NCI-H2196 (cell line): ENCODE measurements around the gene FARSB.

ENCODE experiments used
- DNase-seq: peaks from one replicate; lab custom pipeline; 2025; ENCODE audit not compliant: unreplicated experiment; lab: John Stamatoyannopoulos, UW

FARSB gene

DNA sequence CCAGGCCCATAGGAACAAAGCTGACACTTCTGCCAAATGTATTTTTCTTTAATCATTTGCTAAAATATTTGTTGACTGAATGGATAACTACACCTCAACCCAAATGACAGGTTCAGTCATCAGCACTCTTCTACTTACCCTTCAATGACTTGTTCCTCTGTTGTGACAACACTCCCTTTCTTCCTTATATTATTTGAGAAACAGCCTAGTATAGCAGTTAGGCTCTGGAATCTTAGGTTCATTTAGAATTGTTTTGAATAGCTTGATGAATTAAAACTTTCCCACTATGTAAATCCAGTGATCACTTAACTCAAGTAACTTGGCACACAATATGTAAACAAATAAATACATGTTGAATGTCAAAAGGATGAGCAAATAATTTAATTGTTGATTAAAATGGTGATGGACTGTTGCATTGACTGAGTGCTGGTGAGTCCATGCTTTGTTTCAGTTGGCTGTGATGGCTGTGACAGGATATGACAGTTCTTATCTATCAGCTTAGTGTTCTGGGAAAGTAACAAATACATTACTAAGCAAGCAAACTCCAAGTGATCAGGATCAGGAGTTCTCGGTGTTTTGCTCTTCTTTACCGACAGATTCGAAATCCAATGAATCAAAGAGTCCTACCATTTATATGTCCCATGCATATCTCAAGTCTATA, 12.7 kb upstream of the FARSB start:
- no peak for DNase-seq

DNA sequence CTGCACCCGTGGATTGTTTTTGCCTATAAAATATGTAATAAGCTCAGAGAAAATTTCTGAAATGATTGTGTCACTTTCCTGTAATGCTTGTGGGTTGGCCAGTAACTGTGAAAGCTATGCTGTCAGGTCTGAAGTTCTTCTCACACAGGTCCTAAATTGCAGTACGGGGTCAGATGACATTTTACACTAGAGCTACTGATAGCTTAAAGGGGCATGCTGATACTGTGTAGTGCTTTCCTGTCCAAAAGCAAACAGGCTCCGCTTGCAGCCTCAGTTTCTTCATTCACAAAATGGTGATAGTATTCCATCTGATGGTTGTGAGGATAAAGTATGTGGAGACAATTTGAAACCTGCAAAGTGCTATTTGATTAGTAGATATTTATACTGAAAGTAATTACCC, 7.6 kb upstream of the FARSB start:
- DNase-seq: no peak

DNA sequence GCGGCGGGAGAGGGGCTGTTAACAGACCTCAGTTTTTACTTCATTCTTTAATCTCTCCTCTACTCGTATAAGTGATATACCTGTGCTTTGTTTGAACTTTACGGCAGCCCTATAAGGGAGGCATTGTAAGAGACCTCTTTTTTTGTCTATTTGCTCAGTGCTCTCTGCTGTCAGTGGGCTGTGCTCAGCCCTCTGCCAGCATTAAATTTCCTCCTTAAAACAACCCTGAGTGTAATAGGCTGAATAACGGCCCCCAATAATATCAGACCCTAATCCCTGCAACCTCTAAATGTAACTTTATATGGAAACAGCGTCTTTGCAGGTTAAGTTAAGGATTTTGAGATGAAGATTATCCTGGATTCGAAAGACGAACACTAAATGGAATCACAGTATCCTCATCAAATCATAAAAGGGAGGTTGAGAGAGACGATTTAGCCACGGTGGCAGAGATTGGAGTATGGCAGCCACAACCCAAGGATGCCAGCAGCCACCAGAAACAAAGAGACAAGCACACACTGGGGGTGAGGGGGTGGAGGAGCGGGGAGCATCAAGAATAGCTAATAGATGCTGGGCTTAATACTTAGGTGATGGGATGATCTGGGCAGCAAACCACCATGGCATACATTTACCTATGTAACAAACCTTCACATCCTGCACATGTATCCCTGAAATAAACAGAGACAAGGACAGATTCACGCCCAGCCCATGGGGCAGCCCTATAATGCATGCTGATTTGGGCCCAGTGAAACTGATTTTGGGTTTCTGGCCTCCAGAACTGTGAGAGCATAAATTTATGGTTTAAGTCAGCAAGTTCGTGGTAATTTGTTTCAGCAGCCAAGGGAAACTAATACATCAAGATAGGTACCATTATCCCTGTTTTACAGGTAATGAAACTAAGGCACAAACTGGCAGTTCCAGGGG, 894 bp upstream of the FARSB start:
- DNase-seq: no peak

DNA sequence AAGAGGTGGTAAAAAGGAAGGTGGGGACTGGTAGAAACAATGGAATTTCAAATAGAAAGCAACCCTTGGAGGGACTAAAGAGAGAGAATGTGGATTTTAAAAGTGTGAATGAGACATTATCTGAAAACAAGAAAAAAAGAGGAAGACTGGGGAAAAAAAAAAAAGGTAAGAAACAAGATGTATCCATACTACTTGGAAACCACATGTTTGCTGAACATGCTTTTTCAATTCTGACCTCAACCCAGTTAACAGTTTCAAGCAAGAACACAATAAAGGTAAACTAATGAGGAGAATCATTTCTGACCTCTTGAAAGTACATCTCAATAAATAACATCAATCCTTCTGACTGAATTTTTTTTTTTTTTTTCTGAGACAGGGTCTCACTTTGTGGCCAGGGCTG, 2.6 kb downstream of the FARSB start:
- DNase-seq: no peak

DNA sequence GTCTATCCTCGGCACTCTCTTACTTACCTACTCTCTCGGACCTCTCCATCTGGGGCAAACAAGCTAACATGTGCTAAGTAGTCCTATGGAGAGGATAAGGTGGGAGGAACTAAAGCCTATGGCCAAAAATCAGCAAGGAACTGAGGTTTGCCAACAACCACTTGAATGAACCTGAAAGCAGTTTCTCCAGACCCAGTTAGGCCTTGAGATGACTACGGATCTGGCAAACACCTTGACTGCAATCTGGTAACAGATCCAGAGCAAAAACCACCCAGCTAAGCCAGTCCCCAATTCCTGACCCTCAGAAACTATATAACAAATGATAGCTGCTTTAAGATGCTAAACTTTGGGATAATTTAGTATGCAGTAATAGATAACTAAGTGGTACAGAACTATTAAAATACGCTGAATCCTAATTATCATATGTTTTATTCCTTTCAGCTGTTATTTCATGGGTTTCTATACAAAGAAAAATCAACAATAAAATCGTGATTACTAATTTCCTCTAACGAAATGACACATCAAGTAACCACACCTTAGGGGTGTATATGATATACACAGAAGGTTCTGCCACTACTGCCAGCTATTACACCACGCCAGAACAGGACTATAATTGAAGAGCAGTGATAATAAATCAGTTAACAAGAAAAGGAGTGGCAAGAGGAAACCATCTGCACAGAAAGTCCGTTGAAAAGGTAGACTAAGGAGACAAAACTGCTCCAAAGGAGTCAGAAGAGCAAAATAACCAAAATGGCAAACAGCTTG, 3.2 kb downstream of the FARSB start:
- no peak for DNase-seq

DNA sequence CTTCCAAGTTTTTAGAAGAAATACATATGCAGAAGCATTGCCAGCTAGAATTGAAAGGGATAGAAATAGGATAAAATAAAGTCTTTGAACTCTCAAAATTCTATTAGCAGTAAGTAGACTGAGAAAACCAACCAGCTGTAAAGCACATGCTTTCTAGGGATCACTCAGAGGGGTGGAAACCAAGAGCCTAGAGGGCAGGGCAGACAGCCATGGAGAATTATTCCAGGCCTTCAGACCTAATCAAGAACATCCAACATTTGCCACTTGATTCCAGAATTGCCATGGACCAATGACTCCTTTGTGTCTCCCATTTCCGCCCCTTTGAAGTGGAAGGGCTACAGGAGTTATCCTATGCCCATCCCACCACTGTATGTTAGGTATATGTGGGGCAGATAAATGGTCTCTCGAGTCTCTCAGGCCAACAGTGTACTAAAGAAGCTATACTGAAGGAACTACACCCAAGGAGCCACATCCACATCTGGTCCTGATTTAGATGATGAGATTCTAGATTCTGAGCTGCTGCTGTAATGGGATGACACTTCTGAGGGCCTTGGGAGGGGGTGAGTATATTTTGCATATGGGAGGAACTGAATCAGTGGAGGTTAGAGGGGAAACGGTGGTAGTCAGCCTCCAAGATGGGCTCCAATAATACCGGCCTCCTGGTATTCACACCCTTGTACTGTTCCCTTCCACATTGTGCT, 4.0 kb downstream of the FARSB start:
- no peak for DNase-seq

DNA sequence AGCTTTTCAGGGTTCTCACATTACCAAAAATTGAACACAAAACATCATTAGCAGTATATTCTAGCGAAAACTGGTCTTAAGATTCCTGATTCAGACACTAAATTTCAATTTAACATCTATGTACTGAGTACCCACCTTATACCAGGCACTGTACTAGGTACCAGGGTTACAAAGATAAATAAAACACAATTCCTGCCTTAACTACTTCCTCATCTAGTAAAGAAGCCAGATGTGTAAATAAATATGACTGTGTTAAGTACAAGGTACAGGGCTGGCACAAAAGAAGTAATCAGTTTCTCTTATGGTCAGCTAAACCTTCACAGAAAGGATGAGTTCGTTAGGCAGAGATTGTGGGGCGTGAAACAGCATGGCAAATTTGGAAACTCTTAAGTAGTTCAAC, 6.1 kb downstream of the FARSB start:
- DNase-seq: no peak

DNA sequence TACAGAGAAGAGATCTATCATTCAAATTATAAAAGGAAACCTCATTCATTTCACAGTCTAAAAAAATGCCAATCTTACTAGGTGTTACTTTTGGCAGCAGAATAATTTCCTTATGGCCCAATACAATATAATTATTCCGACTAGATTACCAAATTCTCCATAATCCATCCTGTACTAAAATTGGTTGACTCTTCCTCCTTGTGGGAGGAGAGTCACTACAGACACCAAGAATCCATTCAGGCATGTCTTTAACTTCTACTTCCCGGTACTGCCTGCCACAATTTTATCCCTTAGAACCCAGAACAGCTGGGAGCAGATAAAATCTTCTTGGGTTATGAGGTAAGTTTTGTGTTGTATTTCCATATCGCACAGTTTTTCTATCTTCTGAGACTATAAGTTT, 9.9 kb downstream of the FARSB start:
- no peak for DNase-seq

DNA sequence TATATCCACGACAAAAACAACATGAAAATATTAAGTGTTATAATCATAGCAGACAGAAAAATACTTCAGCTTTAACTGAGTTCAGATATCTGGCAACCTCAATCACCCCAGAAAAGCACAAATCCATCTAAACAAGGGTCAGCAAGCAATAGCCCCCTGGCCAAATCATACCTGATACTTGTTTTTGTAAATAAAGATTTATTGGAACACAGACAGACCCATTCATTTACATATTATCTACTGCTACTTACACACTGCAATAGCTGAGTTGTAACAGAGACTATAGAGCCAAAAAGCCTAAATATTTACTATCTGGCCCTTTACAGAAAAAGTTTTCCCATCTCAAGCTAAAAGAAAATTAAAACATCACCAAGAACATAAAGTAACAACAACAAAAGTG, 12.8 kb downstream of the FARSB start:
- DNase-seq: no peak

DNA sequence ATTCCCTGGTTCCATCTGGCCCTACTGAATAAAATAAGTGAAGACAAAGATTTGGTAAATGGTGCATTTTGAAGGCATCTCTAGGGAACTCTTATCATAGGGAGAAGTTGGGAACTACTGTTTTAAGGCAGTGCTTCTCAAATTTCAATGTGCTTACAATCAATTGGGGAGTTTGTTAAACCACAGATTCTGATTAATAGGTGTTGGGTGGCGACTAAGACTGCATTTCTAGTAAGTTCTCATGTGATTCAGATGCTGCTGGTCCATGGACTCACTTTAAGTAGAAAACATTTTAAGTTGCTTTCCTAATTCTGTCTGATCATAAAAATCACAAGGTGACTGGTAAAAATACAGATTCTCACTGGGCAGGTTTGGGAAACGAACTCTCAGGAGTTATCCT, 14.6 kb downstream of the FARSB start:
- DNase-seq: no peak

DNA sequence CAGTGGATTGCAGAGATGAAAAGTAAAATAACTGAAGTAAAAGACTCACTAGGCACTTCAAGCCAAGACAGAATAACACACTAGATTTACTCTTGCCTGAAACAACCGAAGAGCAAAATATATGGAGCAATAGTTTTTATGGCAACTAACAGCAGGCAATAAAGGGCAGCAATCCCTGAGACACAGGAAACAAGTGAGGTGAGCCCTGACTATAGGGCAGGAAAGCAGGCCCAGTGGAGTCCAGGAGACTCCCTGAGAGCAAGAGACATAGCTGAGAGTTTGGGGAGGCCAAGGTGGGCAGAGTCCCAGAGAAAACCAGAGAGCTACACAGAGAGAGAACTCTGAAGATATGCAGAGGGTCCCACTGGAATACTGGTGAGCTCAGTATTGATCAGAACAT, 18.8 kb downstream of the FARSB start:
- DNase-seq: no peak

DNA sequence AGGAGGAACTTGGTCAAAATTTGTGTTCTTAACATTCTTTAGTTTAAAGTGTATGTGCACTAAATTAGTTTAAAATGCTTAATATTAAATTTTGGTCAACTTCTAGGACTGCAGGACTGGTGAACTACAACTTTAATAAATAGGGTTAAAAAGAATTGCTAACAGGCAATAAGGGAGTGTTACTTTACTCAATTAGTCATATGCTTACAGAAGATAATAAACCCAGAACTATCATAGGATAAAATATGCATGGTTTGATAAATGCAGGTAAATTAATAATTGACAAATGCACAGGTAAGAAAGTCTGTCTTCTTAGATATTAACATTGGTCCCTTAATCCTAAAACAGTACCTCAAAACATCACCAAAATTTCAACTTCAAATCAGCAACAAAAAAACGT, 20.6 kb downstream of the FARSB start:
- no peak for DNase-seq

DNA sequence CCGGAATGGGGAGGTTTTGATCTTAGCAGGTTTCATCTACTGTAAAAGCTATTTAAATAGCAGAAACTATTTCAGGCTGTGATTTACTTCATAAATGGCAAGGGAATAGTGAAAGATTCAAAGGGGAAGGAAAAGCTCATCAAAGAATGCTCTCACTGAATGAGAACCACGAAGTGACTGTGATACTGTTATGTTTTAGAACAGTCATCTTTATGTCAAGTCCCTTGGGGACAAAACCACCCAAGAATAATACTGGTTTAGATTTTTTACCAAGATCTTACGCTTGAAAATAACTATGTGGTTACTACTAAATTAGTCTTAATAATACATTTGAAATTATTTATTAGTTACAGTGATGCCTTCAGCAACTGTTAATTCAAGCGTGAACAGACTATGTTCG, 28.1 kb downstream of the FARSB start:
- DNase-seq: no peak

DNA sequence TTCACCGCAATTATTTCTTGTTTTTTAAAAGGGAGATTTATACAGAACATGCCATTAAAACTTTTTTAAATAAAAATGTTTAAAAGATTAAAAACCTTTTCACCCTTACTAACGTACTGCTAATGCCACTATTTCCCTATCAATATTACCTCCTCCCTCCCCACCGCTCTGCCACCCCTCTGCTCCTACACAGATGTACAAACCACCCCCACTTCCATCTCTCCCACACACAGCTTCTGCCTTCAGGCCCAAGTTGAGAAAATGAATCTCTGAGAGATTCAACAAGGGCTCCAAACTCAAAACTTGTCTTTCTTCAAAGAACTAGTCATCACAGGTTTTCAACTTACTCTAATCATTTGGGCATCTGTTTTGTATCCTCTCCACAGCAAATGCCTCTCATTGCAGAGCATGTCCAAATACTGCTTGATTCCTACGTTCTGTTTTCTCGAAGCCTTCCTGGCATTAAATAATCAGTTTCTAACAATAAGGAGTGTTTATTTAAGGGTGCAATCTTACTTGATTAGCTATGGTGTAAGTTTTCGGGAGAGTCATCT, 32.1 kb downstream of the FARSB start:
- no peak for DNase-seq

DNA sequence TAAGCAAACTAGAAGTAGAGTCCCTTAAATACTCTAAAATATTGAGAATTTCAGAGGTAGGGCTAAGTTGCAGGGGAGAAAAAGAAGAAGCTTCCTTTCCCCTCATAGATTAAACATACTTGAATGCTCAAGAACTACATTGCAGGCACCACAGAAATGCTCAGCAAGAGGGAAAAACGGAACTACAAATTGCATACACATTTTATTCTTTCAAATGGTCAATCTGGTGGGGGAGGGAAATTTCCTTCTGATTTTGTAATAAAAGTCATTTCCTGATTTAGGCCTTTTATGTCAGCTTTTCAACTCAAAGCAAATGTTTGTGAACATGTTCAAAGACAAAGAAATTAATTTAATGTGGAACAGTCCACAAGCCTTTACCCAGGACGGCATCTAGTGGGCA, 33.0 kb downstream of the FARSB start:
- no peak for DNase-seq

DNA sequence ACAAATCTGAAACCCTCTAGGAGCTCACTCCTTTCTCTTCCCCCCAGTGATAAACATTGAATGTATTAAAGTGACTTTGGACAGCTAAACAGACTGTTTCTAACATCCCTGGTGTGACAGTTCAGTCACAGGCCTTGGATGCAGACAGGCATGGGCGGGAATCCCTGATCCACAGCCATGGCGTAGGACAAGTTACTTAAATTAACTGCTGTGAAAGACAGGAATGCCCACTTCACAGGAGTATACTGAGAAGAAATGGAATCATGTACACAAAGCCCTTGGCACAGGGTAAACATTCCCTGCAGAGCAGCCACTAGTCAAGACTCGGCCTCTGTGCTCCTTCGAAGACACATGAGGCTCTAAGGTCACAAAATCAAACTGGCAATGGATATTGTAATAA, 34.0 kb downstream of the FARSB start:
- DNase-seq: no peak

DNA sequence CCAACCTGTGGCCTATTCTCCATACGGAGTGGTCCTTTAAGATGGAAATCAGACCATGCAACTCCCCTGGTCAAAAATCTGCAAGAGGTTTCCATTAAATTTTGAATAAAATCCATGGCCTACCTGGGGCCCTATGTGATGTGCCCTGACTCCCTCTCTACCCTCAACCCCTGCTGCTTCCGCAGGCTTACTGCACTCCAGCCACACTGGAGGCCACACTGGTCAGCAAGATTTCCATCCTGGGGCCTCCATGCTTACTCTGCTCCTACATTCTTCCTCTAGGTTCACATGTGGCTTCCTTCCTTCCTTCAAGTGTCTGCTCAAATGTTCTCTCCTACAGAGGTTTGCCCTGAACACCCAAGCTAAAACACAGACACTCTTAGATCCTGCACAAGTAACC, 40.6 kb downstream of the FARSB start:
- no peak for DNase-seq

DNA sequence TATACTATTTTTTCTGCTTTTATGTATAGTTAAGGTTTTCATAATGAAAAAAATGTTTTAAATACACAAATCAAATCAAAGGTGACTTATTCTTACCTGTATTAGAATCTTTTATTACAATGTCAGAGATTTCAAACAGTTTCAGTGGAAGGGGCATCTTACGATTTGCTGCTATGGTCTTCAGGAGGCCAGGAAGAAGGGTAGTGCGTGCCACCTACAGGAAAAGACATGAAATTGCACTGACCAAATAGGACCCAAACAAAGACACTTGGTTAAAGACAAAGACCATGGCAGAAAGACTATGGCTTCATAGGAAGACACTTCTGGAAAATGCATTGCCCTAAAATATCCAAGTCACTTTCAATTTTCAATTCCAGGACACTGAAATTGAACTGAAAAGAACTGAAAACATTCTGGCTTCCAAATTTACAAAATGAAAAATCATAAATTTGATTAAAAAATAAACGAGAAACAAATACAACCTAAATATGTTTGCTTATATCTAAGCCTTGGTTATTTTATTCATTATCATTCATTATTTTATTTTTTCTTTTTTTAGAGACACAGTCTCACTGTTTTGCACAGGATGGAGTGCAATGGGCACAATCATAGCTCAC, 42.1 kb downstream of the FARSB start:
- peak; percentile 36 for DNase-seq

DNA sequence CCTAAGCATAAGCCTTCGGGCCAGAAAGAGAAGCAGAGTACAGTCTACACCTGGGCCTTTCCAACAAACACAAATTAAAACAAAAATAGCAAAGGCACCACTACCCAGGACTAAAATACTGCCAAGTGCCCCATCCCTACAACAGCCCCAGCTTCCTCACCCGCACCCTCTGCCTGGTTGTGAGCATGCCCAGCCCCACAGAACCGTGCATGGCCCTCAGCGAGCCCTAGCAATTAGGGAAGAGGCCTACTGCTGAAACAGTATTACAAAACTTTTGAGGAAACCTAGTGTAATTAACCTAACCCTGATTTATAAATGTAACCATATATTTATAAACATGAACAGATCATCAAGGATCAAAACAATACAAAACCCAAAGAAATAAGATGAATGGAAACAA, 44.2 kb downstream of the FARSB start:
- no peak for DNase-seq

DNA sequence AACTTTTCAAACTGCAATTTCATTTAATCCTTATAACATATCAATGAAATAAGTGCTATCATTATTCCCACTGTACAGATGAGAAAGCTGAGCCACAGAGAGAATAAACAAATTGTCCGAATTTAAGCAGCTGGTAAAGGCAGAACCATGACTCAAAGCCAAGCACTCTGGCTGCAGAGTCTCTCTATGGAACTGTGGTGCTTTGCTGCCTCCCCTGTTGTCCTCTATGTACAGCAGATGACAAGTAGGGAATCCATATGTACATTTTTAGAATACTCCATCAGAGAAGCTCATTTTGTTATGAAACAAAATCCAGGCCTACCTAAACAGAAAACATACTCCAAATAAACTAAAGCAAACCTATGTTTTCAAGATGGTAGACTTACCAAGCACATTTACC, 45.1 kb downstream of the FARSB start:
- DNase-seq: peak; percentile 2

DNA sequence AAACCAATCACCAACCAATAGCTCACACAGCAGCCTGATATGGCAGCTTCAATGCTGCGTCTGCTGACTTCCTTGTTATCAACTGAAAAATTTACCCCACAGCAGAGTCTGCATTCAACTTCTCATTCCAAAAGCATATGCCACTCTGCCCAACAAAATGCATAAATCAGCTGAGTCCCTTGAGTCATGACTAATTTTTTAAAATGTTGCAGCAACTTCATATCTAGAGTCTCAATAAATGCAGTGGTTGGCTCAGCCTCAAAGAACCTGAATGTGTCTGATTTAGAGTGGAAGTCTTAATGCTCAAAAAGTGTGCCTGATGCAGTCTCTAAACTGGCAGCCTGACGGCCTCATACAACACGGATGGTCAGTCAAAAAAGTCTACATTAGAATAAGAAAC, 46.5 kb downstream of the FARSB start:
- no peak for DNase-seq
